OCI-LY3 (cell line): ENCODE data around the gene S100A16.

ENCODE experiments used
- EZH2phosphoT487 ChIP-seq: fragments of 200-600 bp; shearing (Covaris generic); IDR thresholded peaks from 2 replicates; pipeline ENCODE4 v1.6.1; 2018; ENCODE audit warnings: antibody characterized with exemption, mixed run types, low read depth
- TF ChIP-seq, protein P1 (sequence below): fragments of 200-600, 300-600 bp; sonication (generic); IDR thresholded peaks from 2 replicates; pipeline ENCODE4 v1.5.1; 2014; ENCODE audit warnings: antibody characterized with exemption, low read length, low read depth

- TF ChIP-seq, protein P1, sequence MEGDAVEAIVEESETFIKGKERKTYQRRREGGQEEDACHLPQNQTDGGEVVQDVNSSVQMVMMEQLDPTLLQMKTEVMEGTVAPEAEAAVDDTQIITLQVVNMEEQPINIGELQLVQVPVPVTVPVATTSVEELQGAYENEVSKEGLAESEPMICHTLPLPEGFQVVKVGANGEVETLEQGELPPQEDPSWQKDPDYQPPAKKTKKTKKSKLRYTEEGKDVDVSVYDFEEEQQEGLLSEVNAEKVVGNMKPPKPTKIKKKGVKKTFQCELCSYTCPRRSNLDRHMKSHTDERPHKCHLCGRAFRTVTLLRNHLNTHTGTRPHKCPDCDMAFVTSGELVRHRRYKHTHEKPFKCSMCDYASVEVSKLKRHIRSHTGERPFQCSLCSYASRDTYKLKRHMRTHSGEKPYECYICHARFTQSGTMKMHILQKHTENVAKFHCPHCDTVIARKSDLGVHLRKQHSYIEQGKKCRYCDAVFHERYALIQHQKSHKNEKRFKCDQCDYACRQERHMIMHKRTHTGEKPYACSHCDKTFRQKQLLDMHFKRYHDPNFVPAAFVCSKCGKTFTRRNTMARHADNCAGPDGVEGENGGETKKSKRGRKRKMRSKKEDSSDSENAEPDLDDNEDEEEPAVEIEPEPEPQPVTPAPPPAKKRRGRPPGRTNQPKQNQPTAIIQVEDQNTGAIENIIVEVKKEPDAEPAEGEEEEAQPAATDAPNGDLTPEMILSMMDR: no peak
- TF ChIP-seq EZH2phosphoT487: no peak
These were observed 43.5 kb downstream of the S100A16 start for GRCh38 chr1:153569465-153569864.
